ENCODE data around the gene KRT74.

The KRT74 gene

GRCh38 chr12:52602552-52602951, 28.9 kb upstream of the KRT74 start:
- TF ChIP-seq RAD21 (IDR thresholded peaks at IDR 0.05; ENCODE audit: low read depth): no peak

- TF ChIP-seq, protein P1, sequence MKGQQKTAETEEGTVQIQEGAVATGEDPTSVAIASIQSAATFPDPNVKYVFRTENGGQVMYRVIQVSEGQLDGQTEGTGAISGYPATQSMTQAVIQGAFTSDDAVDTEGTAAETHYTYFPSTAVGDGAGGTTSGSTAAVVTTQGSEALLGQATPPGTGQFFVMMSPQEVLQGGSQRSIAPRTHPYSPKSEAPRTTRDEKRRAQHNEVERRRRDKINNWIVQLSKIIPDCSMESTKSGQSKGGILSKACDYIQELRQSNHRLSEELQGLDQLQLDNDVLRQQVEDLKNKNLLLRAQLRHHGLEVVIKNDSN (IDR thresholded peaks at IDR 0.05): no peak
- TF ChIP-seq MAX (IDR thresholded peaks at IDR 0.05) (no peak), FOXM1 (IDR thresholded peaks at IDR 0.05; ENCODE audit: borderline replicate concordance, low read depth) (no peak), CREB1 (IDR thresholded peaks at IDR 0.05; ENCODE audit: low read depth) (no peak), TEAD4 (IDR thresholded peaks at IDR 0.05) (no peak), EGR1 (IDR thresholded peaks at IDR 0.05) (no peak), CEBPB (IDR thresholded peaks at IDR 0.05) (no peak)
- TF ChIP-seq, protein P2, sequence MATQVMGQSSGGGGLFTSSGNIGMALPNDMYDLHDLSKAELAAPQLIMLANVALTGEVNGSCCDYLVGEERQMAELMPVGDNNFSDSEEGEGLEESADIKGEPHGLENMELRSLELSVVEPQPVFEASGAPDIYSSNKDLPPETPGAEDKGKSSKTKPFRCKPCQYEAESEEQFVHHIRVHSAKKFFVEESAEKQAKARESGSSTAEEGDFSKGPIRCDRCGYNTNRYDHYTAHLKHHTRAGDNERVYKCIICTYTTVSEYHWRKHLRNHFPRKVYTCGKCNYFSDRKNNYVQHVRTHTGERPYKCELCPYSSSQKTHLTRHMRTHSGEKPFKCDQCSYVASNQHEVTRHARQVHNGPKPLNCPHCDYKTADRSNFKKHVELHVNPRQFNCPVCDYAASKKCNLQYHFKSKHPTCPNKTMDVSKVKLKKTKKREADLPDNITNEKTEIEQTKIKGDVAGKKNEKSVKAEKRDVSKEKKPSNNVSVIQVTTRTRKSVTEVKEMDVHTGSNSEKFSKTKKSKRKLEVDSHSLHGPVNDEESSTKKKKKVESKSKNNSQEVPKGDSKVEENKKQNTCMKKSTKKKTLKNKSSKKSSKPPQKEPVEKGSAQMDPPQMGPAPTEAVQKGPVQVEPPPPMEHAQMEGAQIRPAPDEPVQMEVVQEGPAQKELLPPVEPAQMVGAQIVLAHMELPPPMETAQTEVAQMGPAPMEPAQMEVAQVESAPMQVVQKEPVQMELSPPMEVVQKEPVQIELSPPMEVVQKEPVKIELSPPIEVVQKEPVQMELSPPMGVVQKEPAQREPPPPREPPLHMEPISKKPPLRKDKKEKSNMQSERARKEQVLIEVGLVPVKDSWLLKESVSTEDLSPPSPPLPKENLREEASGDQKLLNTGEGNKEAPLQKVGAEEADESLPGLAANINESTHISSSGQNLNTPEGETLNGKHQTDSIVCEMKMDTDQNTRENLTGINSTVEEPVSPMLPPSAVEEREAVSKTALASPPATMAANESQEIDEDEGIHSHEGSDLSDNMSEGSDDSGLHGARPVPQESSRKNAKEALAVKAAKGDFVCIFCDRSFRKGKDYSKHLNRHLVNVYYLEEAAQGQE (IDR thresholded peaks at IDR 0.05; ENCODE audit: low read depth): no peak
Observed at GRCh38 chr12:52601671-52602070, 28.0 kb upstream of the KRT74 start.

DNA sequence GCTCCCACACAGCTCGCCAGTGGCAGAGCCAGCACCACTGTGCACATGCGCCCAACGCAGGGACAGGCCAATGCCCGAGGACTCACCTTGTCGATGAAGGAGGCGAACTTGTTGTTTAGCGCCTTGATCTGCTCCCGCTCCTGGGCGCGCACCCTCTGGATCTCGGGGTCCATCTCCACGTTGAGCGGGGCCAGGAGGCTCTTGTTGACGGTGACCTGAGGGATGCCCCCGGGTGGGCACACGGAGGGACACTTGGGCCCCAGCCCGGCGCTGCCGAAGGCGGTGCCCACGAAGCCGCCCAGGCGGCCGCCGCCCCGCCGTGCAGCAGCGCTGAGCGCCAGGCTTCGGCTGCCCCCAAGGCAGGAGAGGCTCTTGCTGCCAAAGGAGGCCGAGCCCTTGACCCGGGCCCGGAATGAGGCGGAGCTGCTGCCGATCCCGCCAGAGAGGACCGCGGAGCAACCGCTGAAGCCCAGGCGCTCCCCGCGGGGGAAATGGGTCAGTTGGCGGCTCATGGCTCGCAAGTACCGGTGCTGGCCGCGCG, 27.4 kb upstream of the KRT74 start, which contains the start of gene KRT72:
Gene KRT72, minus strand, starts transcription at position 523 of the 541 bp plus-strand sequence. Its CDS starts 11 bp downstream, at position 512.
- TF ChIP-seq EGR1 (IDR thresholded peaks at IDR 0.05) (no peak), FOXM1 (IDR thresholded peaks at IDR 0.05; ENCODE audit: borderline replicate concordance, low read depth) (no peak), ZBTB7A (IDR thresholded peaks at IDR 0.05; ENCODE audit: low read depth) (no peak), EP300 (IDR thresholded peaks at IDR 0.05; ENCODE audit: borderline replicate concordance) (no peak), RAD21 (IDR thresholded peaks at IDR 0.05; ENCODE audit: low read depth) (no peak), TCF12 (IDR thresholded peaks at IDR 0.05; ENCODE audit: low read depth) (no peak), MAX (IDR thresholded peaks at IDR 0.05) (no peak), NFIC (IDR thresholded peaks at IDR 0.05) (no peak), YY1 (IDR thresholded peaks at IDR 0.05; ENCODE audit: low read depth) (no peak), TAF1 (IDR thresholded peaks at IDR 0.05; ENCODE audit: low read depth) (no peak)
- TF ChIP-seq, protein P1 (IDR thresholded peaks at IDR 0.05): no peak
- TF ChIP-seq, protein P2 (IDR thresholded peaks at IDR 0.05; ENCODE audit: low read depth): no peak

GRCh38 chr12:52600475-52600874, 26.8 kb upstream of the KRT74 start:
- TF ChIP-seq NFIC (IDR thresholded peaks at IDR 0.05) (no peak), CEBPB (IDR thresholded peaks at IDR 0.05) (no peak), MAX (IDR thresholded peaks at IDR 0.05) (no peak), TEAD4 (IDR thresholded peaks at IDR 0.05) (no peak), FOXM1 (IDR thresholded peaks at IDR 0.05; ENCODE audit: borderline replicate concordance, low read depth) (no peak), CREB1 (IDR thresholded peaks at IDR 0.05; ENCODE audit: low read depth) (no peak), EP300 (IDR thresholded peaks at IDR 0.05; ENCODE audit: borderline replicate concordance) (no peak)

GRCh38 chr12:52600071-52600470, 26.4 kb upstream of the KRT74 start:
- TF ChIP-seq ZBTB7A (IDR thresholded peaks at IDR 0.05; ENCODE audit: low read depth): no peak
- TF ChIP-seq TCF12 (IDR thresholded peaks at IDR 0.05; ENCODE audit: low read depth): no peak
- no peak for TF ChIP-seq TAF1 (IDR thresholded peaks at IDR 0.05; ENCODE audit: low read depth)
- no peak for TF ChIP-seq CREB1 (IDR thresholded peaks at IDR 0.05; ENCODE audit: low read depth)
- no peak for TF ChIP-seq RAD21 (IDR thresholded peaks at IDR 0.05; ENCODE audit: low read depth)
- TF ChIP-seq EP300 (IDR thresholded peaks at IDR 0.05; ENCODE audit: borderline replicate concordance): no peak
- TF ChIP-seq, protein P2 (IDR thresholded peaks at IDR 0.05; ENCODE audit: low read depth): no peak
- TF ChIP-seq NFIC (IDR thresholded peaks at IDR 0.05): no peak
- no peak for TF ChIP-seq EGR1 (IDR thresholded peaks at IDR 0.05)
